NCI-H774 (cell line): Measurements from ENCODE around the gene SH3BGRL.

Experiments used
- DNase-seq: peaks from one replicate; lab custom pipeline; 2025; lab: John Stamatoyannopoulos, UW

The SH3BGRL gene

GRCh38 chrX:81201671-81202455 lies at the start of gene SH3BGRL, which contains the start of gene HMGN5:
Gene SH3BGRL (plus strand): TSS chrX:81202102. CDS start chrX:81202201, 99 bp downstream.
Gene HMGN5 (minus strand): TSS chrX:81201913. CDS start chrX:81121549, 80,364 bp downstream.
- peak; percentile 62 for DNase-seq

GRCh38 chrX:81168391-81168790 lies 33.5 kb upstream of the SH3BGRL start:
- no peak for DNase-seq

GRCh38 chrX:81174286-81174685 lies 27.6 kb upstream of the SH3BGRL start:
- no peak for DNase-seq

GRCh38 chrX:81195259-81195658 lies 6.6 kb upstream of the SH3BGRL start:
- DNase-seq, result no peak

GRCh38 chrX:81195712-81196111 lies 6.2 kb upstream of the SH3BGRL start:
- DNase-seq, result no peak

- DNase-seq, result no peak
Observed at GRCh38 chrX:81201071-81201470, 831 bp upstream of the SH3BGRL start.

- DNase-seq, result no peak
Observed at GRCh38 chrX:81202456-81202819, 536 bp downstream of the SH3BGRL start.

- no peak for DNase-seq
Observed at GRCh38 chrX:81202943-81203342, 1.0 kb downstream of the SH3BGRL start.

GRCh38 chrX:81205551-81205950 lies 3.6 kb downstream of the SH3BGRL start:
- no peak for DNase-seq

GRCh38 chrX:81206476-81206875 lies 4.6 kb downstream of the SH3BGRL start:
- no peak for DNase-seq

- DNase-seq, result no peak
Observed at GRCh38 chrX:81208916-81209315, 7.0 kb downstream of the SH3BGRL start.

- no peak for DNase-seq
Observed at GRCh38 chrX:81215685-81216084, 13.8 kb downstream of the SH3BGRL start.

GRCh38 chrX:81229229-81229628 lies 27.3 kb downstream of the SH3BGRL start:
- DNase-seq, result no peak

GRCh38 chrX:81229901-81230300 lies 28.0 kb downstream of the SH3BGRL start:
- DNase-seq, result no peak

GRCh38 chrX:81231476-81231875 lies 29.6 kb downstream of the SH3BGRL start:
- no peak for DNase-seq

- DNase-seq, result no peak
Observed at GRCh38 chrX:81232218-81232617, 30.3 kb downstream of the SH3BGRL start.

GRCh38 chrX:81237516-81237915 lies 35.6 kb downstream of the SH3BGRL start:
- DNase-seq, result no peak

- DNase-seq, result no peak
Observed at GRCh38 chrX:81238166-81238565, 36.3 kb downstream of the SH3BGRL start.

- no peak for DNase-seq
Observed at GRCh38 chrX:81240701-81241331, 38.9 kb downstream of the SH3BGRL start.

- no peak for DNase-seq
Observed at GRCh38 chrX:81241753-81242152, 39.9 kb downstream of the SH3BGRL start.

- DNase-seq, result no peak
Observed at GRCh38 chrX:81255876-81256275, 54.0 kb downstream of the SH3BGRL start.

- no peak for DNase-seq
Observed at GRCh38 chrX:81257817-81258216, 55.9 kb downstream of the SH3BGRL start.

GRCh38 chrX:81259020-81259713 lies 57.3 kb downstream of the SH3BGRL start:
- no peak for DNase-seq
